HepG2 (cell line): Measurements from ENCODE around the gene C6orf136. TPM values are rescaled to one million over a fixed set of nuclear protein-coding genes. Genes with fewer than 3 reads are reported as not detected.

Experiments used
- CENPT ChIP-seq: sonication (generic); formaldehyde crosslinking; IDR thresholded peaks from 2 replicates; pipeline ENCODE4 v1.8.0; 2022; ENCODE audit warnings: low read depth, mild to moderate bottlenecking, moderate library complexity, missing genetic modification reagents
- GABPB1 ChIP-seq: IDR thresholded peaks from 2 replicates; pipeline ENCODE4 v1.6.1; 2016; ENCODE audit warnings: mild to moderate bottlenecking, missing genetic modification reagents, moderate library complexity, missing compliant biosample characterization
- HNF4A ChIP-seq: sonication (generic); formaldehyde crosslinking; IDR thresholded peaks from 2 replicates; pipeline ENCODE4 v1.4.0; 2020; ENCODE audit warnings: missing genetic modification reagents
- KDM3A ChIP-seq: IDR thresholded peaks from 2 replicates; pipeline ENCODE4 v1.6.1; 2018; ENCODE audit warnings: low read depth, missing compliant biosample characterization
- MLLT10 ChIP-seq: sonication (generic); formaldehyde crosslinking; IDR thresholded peaks from 2 replicates; pipeline ENCODE4 v1.4.0; 2020; ENCODE audit warnings: missing genetic modification reagents
- NFE2 ChIP-seq: sonication (generic); formaldehyde crosslinking; IDR thresholded peaks from 2 replicates; pipeline ENCODE4 v1.4.0; 2020; ENCODE audit warnings: missing genetic modification reagents
- NFKBIZ ChIP-seq: IDR thresholded peaks from 2 replicates; pipeline ENCODE4 v1.6.1; 2018; ENCODE audit warnings: missing genetic modification reagents, missing compliant biosample characterization
- NR2C2 ChIP-seq: sonication (generic); formaldehyde crosslinking; IDR thresholded peaks from 2 replicates; pipeline ENCODE4 v1.4.0; 2020; ENCODE audit warnings: missing genetic modification reagents, mild to moderate bottlenecking, moderate library complexity, borderline replicate concordance
- REL ChIP-seq: sonication (generic); formaldehyde crosslinking; conservative IDR thresholded peaks from 2 replicates; pipeline ENCODE4 v1.8.0; 2022; ENCODE audit warnings: mild to moderate bottlenecking, missing genetic modification reagents, moderate library complexity
- SETDB1 ChIP-seq: sonication (generic); formaldehyde crosslinking; IDR thresholded peaks from 2 replicates; pipeline ENCODE4 v1.5.1; 2020; ENCODE audit warnings: missing genetic modification reagents, mild to moderate bottlenecking, borderline replicate concordance
- ZFAT ChIP-seq: sonication (generic); formaldehyde crosslinking; conservative IDR thresholded peaks from 2 replicates; pipeline ENCODE4 v1.8.1; 2023; ENCODE audit warnings: missing genetic modification reagents, inconsistent platforms
- ZFP82 ChIP-seq: sonication (generic); formaldehyde crosslinking; IDR thresholded peaks from 2 replicates; pipeline ENCODE4 v1.5.1; 2020; ENCODE audit warnings: mild to moderate bottlenecking, missing genetic modification reagents, borderline replicate concordance
- ZNF776 ChIP-seq: sonication (generic); formaldehyde crosslinking; IDR thresholded peaks from 2 replicates; pipeline ENCODE4 v1.4.0; 2020; ENCODE audit warnings: mild to moderate bottlenecking, missing genetic modification reagents
- polyA plus RNA-seq, 8 experiments: library from polyadenylated mRNA; depleted of rRNA in 3 of 8; stranded (reverse) in 7 of 8; unstranded in 1 of 8; fragments of >200 nt; fragmentation: Illumina TruSeq in 4 of 8; extraction: Trizol in 4 of 8; gene quantifications; 2 replicates each; pipeline versions ENCODE4 v1.2.1 to v1.2.3, GENCODE V29; 2011 to 2016; ENCODE audit warnings: low read depth in 4 of 8, missing spikeins in 1 of 8, mixed read lengths in 1 of 8; ENCODE audit not compliant: insufficient read depth in 1 of 8
- total RNA-seq, 5 experiments: library from RNA; depleted of rRNA; stranded (reverse); fragments of >200 nt; fragmentation: Illumina TruSeq; extraction: Trizol; gene quantifications; 2 replicates each; pipeline ENCODE4 v1.2.3, GENCODE V29; 2016; ENCODE audit warnings: low read depth in 1 of 5
- TF ChIP-seq, protein P1 (sequence below): IDR thresholded peaks from 2 replicates; pipeline ENCODE4 v1.6.1; 2016; ENCODE audit warnings: low read depth, borderline replicate concordance
- TF ChIP-seq, protein P2 (sequence below): sonication (generic); formaldehyde crosslinking; IDR thresholded peaks from 2 replicates; pipeline ENCODE4 v1.5.0; 2020; ENCODE audit warnings: missing genetic modification reagents
- TF ChIP-seq, protein P3 (sequence below): sonication (generic); formaldehyde crosslinking; IDR thresholded peaks from 2 replicates; pipeline ENCODE4 v1.5.1; 2020; ENCODE audit warnings: mild to moderate bottlenecking, missing genetic modification reagents, borderline replicate concordance
- TF ChIP-seq, protein P4 (sequence below): sonication (generic); formaldehyde crosslinking; IDR thresholded peaks from 2 replicates; pipeline ENCODE4 v1.4.0; 2020; ENCODE audit warnings: mild to moderate bottlenecking, low read depth, missing genetic modification reagents
- TF ChIP-seq, protein P5 (sequence below): sonication (generic); formaldehyde crosslinking; IDR thresholded peaks from 2 replicates; pipeline ENCODE4 v1.9.0; 2021; ENCODE audit warnings: missing genetic modification reagents, mild to moderate bottlenecking, borderline replicate concordance

Gene C6orf136
- total and polyA plus RNA-seq, 2 of the 13 experiments (the other 11 are each of a cell fraction or from before 2014, with no cell fraction given): 12.0 to 26.2 TPM

DNA sequence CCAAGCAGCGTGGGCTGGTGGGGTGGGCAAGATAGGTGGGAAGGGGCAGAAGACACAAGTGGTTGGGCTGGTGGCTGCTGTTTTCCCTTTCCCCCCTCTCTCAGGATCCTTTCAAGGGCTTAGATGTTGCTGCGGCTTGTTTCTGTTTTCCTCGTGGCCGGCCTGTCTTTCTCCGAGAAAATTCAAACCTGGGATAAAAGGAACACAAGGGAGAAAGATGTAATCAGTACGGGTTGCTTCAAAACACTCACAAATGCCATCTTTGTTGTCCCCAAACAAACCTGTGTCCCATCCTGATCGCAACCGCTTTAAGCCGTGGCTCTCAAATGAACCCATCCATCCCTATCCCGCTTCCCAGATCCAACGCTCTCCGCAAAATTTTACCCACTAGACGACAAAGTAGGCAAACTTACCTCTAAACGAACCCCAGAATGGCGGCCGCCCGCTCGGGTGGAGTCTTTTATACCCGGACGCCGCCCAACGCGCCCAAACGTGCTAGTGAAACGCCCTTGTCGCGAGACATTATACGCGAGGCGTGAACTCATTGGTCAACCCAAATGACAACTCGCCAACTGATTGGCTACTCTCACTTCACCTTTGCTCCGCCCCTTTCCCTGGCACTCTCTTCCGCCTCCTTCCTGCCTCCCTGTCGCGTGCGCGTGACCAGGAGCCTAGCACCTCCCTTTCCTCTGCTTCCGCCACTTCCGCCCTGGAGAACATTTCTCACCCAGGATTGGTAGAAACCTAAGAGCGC lies 29.9 kb upstream of the C6orf136 start, which contains the start of gene PPP1R10 (continued):
- TF ChIP-seq, protein P1, sequence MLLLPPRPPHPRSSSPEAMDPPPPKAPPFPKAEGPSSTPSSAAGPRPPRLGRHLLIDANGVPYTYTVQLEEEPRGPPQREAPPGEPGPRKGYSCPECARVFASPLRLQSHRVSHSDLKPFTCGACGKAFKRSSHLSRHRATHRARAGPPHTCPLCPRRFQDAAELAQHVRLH (CRISPR knock-in tag): peak; percentile 48
- TF ChIP-seq HNF4A (CRISPR knock-in tag) (no peak), ZFP82 (CRISPR knock-in tag) (no peak), NFKBIZ (peak; percentile 91; the same call in 1 of the 2 replicates), ZNF776 (CRISPR knock-in tag) (no peak), MLLT10 (CRISPR knock-in tag) (peak; percentile 95; the same call in 1 of the 2 replicates), SETDB1 (CRISPR knock-in tag) (no peak), KDM3A (CRISPR knock-in tag) (no peak), CENPT (CRISPR knock-in tag) (no peak), ZFAT (0 out of 2 replicates have a peak, but pooled peaks have one; percentile 65), REL (CRISPR knock-in tag) (no peak), NFE2 (CRISPR knock-in tag) (no peak; the same call in 1 of the 2 replicates), NR2C2 (CRISPR knock-in tag) (no peak; the same call in 1 of the 2 replicates), GABPB1 (peak; percentile 95)
- TF ChIP-seq, protein P2, sequence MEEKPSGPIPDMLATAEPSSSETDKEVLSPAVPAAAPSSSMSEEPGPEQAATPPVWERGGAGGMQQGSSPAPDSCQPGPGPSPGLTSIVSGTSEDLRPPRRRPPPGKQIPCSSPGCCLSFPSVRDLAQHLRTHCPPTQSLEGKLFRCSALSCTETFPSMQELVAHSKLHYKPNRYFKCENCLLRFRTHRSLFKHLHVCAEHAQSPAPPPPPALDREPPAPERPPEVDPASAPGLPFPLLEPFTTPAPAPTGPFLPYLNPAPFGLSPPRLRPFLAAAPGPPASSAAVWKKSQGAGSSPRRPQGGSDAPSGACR (CRISPR knock-in tag): peak; percentile 81
- TF ChIP-seq, protein P3, sequence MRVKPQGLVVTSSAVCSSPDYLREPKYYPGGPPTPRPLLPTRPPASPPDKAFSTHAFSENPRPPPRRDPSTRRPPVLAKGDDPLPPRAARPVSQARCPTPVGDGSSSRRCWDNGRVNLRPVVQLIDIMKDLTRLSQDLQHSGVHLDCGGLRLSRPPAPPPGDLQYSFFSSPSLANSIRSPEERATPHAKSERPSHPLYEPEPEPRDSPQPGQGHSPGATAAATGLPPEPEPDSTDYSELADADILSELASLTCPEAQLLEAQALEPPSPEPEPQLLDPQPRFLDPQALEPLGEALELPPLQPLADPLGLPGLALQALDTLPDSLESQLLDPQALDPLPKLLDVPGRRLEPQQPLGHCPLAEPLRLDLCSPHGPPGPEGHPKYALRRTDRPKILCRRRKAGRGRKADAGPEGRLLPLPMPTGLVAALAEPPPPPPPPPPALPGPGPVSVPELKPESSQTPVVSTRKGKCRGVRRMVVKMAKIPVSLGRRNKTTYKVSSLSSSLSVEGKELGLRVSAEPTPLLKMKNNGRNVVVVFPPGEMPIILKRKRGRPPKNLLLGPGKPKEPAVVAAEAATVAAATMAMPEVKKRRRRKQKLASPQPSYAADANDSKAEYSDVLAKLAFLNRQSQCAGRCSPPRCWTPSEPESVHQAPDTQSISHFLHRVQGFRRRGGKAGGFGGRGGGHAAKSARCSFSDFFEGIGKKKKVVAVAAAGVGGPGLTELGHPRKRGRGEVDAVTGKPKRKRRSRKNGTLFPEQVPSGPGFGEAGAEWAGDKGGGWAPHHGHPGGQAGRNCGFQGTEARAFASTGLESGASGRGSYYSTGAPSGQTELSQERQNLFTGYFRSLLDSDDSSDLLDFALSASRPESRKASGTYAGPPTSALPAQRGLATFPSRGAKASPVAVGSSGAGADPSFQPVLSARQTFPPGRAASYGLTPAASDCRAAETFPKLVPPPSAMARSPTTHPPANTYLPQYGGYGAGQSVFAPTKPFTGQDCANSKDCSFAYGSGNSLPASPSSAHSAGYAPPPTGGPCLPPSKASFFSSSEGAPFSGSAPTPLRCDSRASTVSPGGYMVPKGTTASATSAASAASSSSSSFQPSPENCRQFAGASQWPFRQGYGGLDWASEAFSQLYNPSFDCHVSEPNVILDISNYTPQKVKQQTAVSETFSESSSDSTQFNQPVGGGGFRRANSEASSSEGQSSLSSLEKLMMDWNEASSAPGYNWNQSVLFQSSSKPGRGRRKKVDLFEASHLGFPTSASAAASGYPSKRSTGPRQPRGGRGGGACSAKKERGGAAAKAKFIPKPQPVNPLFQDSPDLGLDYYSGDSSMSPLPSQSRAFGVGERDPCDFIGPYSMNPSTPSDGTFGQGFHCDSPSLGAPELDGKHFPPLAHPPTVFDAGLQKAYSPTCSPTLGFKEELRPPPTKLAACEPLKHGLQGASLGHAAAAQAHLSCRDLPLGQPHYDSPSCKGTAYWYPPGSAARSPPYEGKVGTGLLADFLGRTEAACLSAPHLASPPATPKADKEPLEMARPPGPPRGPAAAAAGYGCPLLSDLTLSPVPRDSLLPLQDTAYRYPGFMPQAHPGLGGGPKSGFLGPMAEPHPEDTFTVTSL (CRISPR knock-in tag): no peak
- TF ChIP-seq, protein P4, sequence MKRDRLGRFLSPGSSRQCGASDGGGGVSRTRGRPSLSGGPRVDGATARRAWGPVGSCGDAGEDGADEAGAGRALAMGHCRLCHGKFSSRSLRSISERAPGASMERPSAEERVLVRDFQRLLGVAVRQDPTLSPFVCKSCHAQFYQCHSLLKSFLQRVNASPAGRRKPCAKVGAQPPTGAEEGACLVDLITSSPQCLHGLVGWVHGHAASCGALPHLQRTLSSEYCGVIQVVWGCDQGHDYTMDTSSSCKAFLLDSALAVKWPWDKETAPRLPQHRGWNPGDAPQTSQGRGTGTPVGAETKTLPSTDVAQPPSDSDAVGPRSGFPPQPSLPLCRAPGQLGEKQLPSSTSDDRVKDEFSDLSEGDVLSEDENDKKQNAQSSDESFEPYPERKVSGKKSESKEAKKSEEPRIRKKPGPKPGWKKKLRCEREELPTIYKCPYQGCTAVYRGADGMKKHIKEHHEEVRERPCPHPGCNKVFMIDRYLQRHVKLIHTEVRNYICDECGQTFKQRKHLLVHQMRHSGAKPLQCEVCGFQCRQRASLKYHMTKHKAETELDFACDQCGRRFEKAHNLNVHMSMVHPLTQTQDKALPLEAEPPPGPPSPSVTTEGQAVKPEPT (CRISPR knock-in tag): peak; percentile 49; the same call in 1 of the 2 replicates
- TF ChIP-seq, protein P5, sequence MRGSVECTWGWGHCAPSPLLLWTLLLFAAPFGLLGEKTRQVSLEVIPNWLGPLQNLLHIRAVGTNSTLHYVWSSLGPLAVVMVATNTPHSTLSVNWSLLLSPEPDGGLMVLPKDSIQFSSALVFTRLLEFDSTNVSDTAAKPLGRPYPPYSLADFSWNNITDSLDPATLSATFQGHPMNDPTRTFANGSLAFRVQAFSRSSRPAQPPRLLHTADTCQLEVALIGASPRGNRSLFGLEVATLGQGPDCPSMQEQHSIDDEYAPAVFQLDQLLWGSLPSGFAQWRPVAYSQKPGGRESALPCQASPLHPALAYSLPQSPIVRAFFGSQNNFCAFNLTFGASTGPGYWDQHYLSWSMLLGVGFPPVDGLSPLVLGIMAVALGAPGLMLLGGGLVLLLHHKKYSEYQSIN (CRISPR knock-in tag): no peak
